Hepatocyte (in vitro differentiated cells): Measurements from ENCODE around the gene PEAR1.

ENCODE experiments used
- CTCF ChIP-seq: fragments of 200-600 bp; sonication (generic); IDR thresholded peaks from 2 replicates; pipeline ENCODE4 v1.5.1; 2016; ENCODE audit warnings: antibody characterized with exemption, mild to moderate bottlenecking; ENCODE audit not compliant: poor library complexity
- EZH2 ChIP-seq: fragments of 200-600 bp; sonication (generic); IDR thresholded peaks from 2 replicates; pipeline ENCODE4 v1.6.1; 2016; ENCODE audit warnings: antibody characterized with exemption, mild to moderate bottlenecking, borderline replicate concordance

GRCh38 chr1:156892190-156893047, 1.1 kb upstream of the PEAR1 start:
- TF ChIP-seq CTCF (peak; percentile 96), EZH2 (no peak)
